HEK293 (cell line): ENCODE measurements around the gene SLC39A7.
A peak's percentile ranks its signal among the peaks of the same experiment; 100 is the strongest.

Experiments
- CTCF ChIA-PET: fragments of 350-600 bp; formaldehyde crosslinking; extraction: SDS; loops from one replicate; lab custom pipeline; 2021; ENCODE audit warnings: antibody characterized with exemption; lab: Yijun Ruan, JAX
- POLR2A ChIA-PET: fragments of 300-600 bp; formaldehyde crosslinking; extraction: SDS; loops from one replicate; lab custom pipeline; 2020; ENCODE audit warnings: antibody characterized with exemption, inconsistent platforms; lab: Yijun Ruan, JAX
- H3K27ac ChIP-seq: fragments of 200-500 bp; sonication (Bioruptor generic); 2 replicates; pipeline ENCODE4 v1.5.1; 2014; ENCODE audit warnings: low read depth, low read length, control low read depth, inconsistent platforms; ENCODE audit errors: extremely low read depth
- H3K36me3 ChIP-seq, 2 experiments: fragments of 200-500 bp in 1 of 2; sonication (Bioruptor generic) in 1 of 2; 1 replicate in 1 of 2; 2 replicates in 1 of 2; pipeline ENCODE4 v1.5.1; 2014 to 2017; ENCODE audit warnings: inconsistent platforms in 2 of 2, low read length in 2 of 2; ENCODE audit not compliant: control insufficient read depth in 2 of 2, insufficient read depth in 1 of 2
- H3K4me1 ChIP-seq: fragments of 200-500 bp; sonication (Bioruptor generic); 2 replicates; pipeline ENCODE4 v1.5.1; 2014; ENCODE audit warnings: mild to moderate bottlenecking, low read length, inconsistent platforms; ENCODE audit not compliant: control insufficient read depth, insufficient read depth
- H3K4me3 ChIP-seq: 2 replicates; pipeline ENCODE4 v1.5.1; 2011; ENCODE audit warnings: low read depth, mild to moderate bottlenecking, control low read depth, low read length, moderate library complexity
- H3K9me3 ChIP-seq: fragments of 200-500 bp; sonication (Bioruptor generic); 2 replicates; pipeline ENCODE4 v1.5.1; 2014; ENCODE audit warnings: low read depth, low read length, inconsistent platforms; ENCODE audit not compliant: control insufficient read depth, insufficient read depth
- GLIS2 ChIP-seq: fragments of 450-650 bp; formaldehyde crosslinking; IDR thresholded peaks from 2 replicates; pipeline ENCODE4 v1.5.1; 2016; ENCODE audit warnings: missing biosample characterization, missing genetic modification characterization
- KLF8 ChIP-seq: fragments of 450-650 bp; formaldehyde crosslinking; IDR thresholded peaks from 2 replicates; pipeline ENCODE4 v1.5.1; 2016; ENCODE audit warnings: missing biosample characterization, missing genetic modification characterization
- SCRT2 ChIP-seq: fragments of 450-650 bp; formaldehyde crosslinking; IDR thresholded peaks from 2 replicates; pipeline ENCODE4 v1.5.1; 2016; ENCODE audit warnings: missing biosample characterization, missing genetic modification characterization
- ZFP69B ChIP-seq: fragments of 450-650 bp; formaldehyde crosslinking; IDR thresholded peaks from 2 replicates; pipeline ENCODE4 v1.5.1; 2016; ENCODE audit warnings: missing biosample characterization, missing genetic modification characterization
- ZNF280C ChIP-seq: fragments of 450-650 bp; formaldehyde crosslinking; IDR thresholded peaks from 2 replicates; pipeline ENCODE4 v1.5.1; 2016; ENCODE audit warnings: missing biosample characterization, missing genetic modification characterization
- ZNF280D ChIP-seq: fragments of 450-650 bp; formaldehyde crosslinking; IDR thresholded peaks from 2 replicates; pipeline ENCODE4 v1.5.1; 2016; ENCODE audit warnings: missing biosample characterization, missing genetic modification characterization
- ZNF37A ChIP-seq: fragments of 450-650 bp; IDR thresholded peaks from 2 replicates; pipeline ENCODE4 v1.5.1; 2018; ENCODE audit warnings: missing biosample characterization, missing genetic modification characterization
- ZNF404 ChIP-seq: fragments of 450-650 bp; formaldehyde crosslinking; IDR thresholded peaks from 2 replicates; pipeline ENCODE4 v1.5.1; 2017; ENCODE audit warnings: missing biosample characterization, missing genetic modification characterization
- ZNF426 ChIP-seq: fragments of 450-650 bp; formaldehyde crosslinking; IDR thresholded peaks from 2 replicates; pipeline ENCODE4 v1.5.1; 2017; ENCODE audit warnings: missing biosample characterization, missing genetic modification characterization, mild to moderate bottlenecking, inconsistent platforms, moderate library complexity
- ZNF529 ChIP-seq: fragments of 450-650 bp; formaldehyde crosslinking; IDR thresholded peaks from 2 replicates; pipeline ENCODE4 v1.5.1; 2017; ENCODE audit warnings: missing genetic modification characterization, missing biosample characterization; ENCODE audit not compliant: insufficient replicate concordance
- ZNF549 ChIP-seq: fragments of 450-650 bp; IDR thresholded peaks from 2 replicates; pipeline ENCODE4 v1.5.1; 2018; ENCODE audit warnings: missing biosample characterization, missing genetic modification characterization, mild to moderate bottlenecking, inconsistent platforms, moderate library complexity
- ZNF585B ChIP-seq: fragments of 450-650 bp; formaldehyde crosslinking; IDR thresholded peaks from 2 replicates; pipeline ENCODE4 v1.5.1; 2016; ENCODE audit warnings: missing biosample characterization, missing genetic modification characterization
- ZNF658 ChIP-seq: fragments of 450-650 bp; formaldehyde crosslinking; IDR thresholded peaks from 2 replicates; pipeline ENCODE4; 2016; ENCODE audit warnings: missing biosample characterization, missing genetic modification characterization
- ZNF792 ChIP-seq: fragments of 450-650 bp; formaldehyde crosslinking; IDR thresholded peaks from 2 replicates; pipeline ENCODE4 v1.5.1; 2016; ENCODE audit warnings: missing biosample characterization, missing genetic modification characterization
- ZSCAN30 ChIP-seq: fragments of 450-650 bp; IDR thresholded peaks from 2 replicates; pipeline ENCODE4 v1.5.1; 2018; ENCODE audit warnings: missing biosample characterization, mild to moderate bottlenecking, missing genetic modification characterization, moderate library complexity

SLC39A7 gene

DNA sequence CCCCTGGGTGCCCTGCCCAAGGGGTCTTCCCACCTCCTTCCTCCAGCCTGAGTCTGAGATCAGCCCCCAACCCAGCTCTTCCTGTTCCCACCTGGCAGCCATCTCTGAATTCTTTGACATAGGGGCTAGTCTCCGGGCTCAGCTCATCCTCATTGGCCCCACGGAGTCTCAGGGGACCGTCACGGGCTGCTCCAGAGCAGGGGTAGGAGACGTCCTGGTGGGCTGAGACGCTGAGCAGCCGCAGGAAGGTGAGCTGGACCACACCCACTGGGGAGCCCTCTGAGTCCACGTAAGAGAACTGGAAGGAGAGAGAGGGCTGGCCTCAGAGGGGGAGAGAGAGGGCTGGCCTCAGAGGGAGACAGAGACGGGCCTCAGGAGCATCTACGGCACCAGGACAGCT lies 36.5 kb upstream of the SLC39A7 start:
- Histone ChIP-seq H3K9me3 (no peaks in the 10 kb centered on the region), H3K36me3 (no peaks in the 10 kb centered on the region), H3K4me1 (0 out of 2 replicates have a peak, but pooled peaks cover 2% of the 10 kb centered on the region), H3K4me3 (no peak overlapping the region), H3K27ac (no peak overlapping the region)
- CTCF ChIA-PET, result interaction anchor here (0.6 to 7.2 kb wide), 10 partner anchors 9 to 110 kb away, joined by 3 to 59 read pairs (median 3); no protein-coding TSS in a partner anchor
- POLR2A ChIA-PET, result interaction anchor here (0.5 to 0.9 kb wide), 2 partner anchors 262 to 1473 kb away, joined by 3 read pairs; no protein-coding TSS in a partner anchor
- no peak for TF ChIP-seq ZNF280D (tag by site-specific recombination)
- no peak for TF ChIP-seq ZSCAN30 (tag by site-specific recombination)
- no peak for TF ChIP-seq ZNF529 (tag by site-specific recombination)
- no peak for TF ChIP-seq ZNF585B (tag by site-specific recombination)
- no peak for TF ChIP-seq ZNF658 (tag by site-specific recombination)
- no peak for TF ChIP-seq ZNF549 (tag by site-specific recombination)
- TF ChIP-seq ZNF280C (tag by site-specific recombination), result no peak
- TF ChIP-seq ZNF37A (tag by site-specific recombination), result no peak
- TF ChIP-seq ZNF426 (tag by site-specific recombination), result no peak
- no peak for TF ChIP-seq ZNF404 (tag by site-specific recombination)

DNA sequence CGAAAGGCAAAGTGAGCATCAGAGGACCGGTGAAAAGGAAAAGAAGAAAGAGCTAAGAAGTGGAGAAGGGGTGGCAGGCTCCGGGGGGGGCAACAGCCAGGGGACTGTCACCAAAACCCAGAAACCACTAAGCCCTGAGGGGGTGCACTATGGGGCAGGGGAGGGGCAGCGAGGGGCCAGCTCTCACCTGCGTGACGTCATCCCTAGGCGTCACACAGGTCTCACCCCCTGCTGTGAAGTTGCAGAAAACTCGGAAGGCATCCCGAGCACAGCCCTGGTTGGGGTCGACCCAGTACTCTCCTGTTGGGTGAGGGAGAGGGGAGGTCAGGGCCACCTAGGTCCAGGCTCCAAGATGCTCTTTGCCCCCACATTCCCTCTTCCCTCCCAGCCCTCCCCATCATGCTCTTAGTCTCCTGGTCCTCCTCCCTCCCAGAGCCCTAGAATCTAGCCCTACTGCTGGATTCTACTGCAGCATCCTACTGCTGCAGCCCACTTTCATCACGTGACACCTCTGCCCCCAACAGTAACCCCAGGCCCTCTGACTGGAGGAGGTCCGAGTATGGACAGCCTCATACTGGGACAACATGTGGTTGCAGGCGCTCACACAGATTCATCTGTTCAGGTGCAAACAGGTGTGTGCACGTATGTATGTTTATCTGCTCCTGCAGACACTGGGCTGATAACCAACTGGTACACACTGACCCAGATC lies 35.8 kb upstream of the SLC39A7 start:
- ChIA-PET CTCF (interaction anchor here (0.6 to 7.2 kb wide), 8 partner anchors 9 to 84 kb away, joined by 3 to 59 read pairs (median 3); no protein-coding TSS in a partner anchor), POLR2A (interaction anchor here (0.9 kb wide), 1 partner anchor 261 kb away, joined by 3 read pairs; no protein-coding TSS in a partner anchor)
- H3K27ac ChIP-seq, result no peak overlapping the region
- no peaks in the 10 kb centered on the region for H3K36me3 ChIP-seq
- TF ChIP-seq SCRT2, result 0 out of 2 replicates have a peak, but pooled peaks have one; percentile 25
- TF ChIP-seq ZFP69B (tag by site-specific recombination), result no peak
- no peak for TF ChIP-seq KLF8
- TF ChIP-seq ZNF792 (tag by site-specific recombination), result no peak
- TF ChIP-seq GLIS2 (tag by site-specific recombination), result peak; percentile 29; the same call in 1 of the 2 replicates
- H3K9me3 ChIP-seq, result no peaks in the 10 kb centered on the region
- H3K4me1 ChIP-seq, result 0 out of 2 replicates have a peak, but pooled peaks cover 2% of the 10 kb centered on the region
- H3K4me3 ChIP-seq, result no peak overlapping the region
